Stimulated activated CD8-positive, alpha-beta memory T cell treated with anti-CD3 and anti-CD28 coated beads, Interleukin-4, amount 100 ng/mL, for 1 hour (primary cell): Measurements from ENCODE around the gene ACE.

Source experiments
- DNase-seq, 2 donors: peaks; one replicate each; pipeline ENCODE4 v3.0.0-alpha.2; 2020; ENCODE audit warnings: low read depth in 2 of 2, low spot score in 1 of 2

Gene ACE

GRCh38 chr17:63476854-63477479 is at the start of gene ACE:
ACE (plus strand) TSS chr17:63477061; CDS start chr17:63477095, 34 bp downstream.
- no peak for DNase-seq

- no peak for DNase-seq
These were observed 47.1 kb upstream of the ACE start for GRCh38 chr17:63429766-63430165.

GRCh38 chr17:63430223-63430622 is 46.6 kb upstream of the ACE start:
- DNase-seq, result no peak

GRCh38 chr17:63431618-63431938 is 45.3 kb upstream of the ACE start:
- DNase-seq, result no peak

GRCh38 chr17:63431939-63432804 is 44.7 kb upstream of the ACE start:
- no peak for DNase-seq

GRCh38 chr17:63433746-63434591 is 42.9 kb upstream of the ACE start:
- DNase-seq, result no peak

GRCh38 chr17:63434951-63435571 is 41.8 kb upstream of the ACE start:
- DNase-seq, result no peak

GRCh38 chr17:63435681-63436522 is 41.0 kb upstream of the ACE start:
- no peak for DNase-seq

- DNase-seq, result no peak
These were observed 40.2 kb upstream of the ACE start for GRCh38 chr17:63436523-63437110.

- DNase-seq, result no peak
These were observed 39.4 kb upstream of the ACE start for GRCh38 chr17:63437287-63438091.

GRCh38 chr17:63438092-63439051 is 38.5 kb upstream of the ACE start:
- DNase-seq, result no peak

GRCh38 chr17:63439687-63440086 is 37.2 kb upstream of the ACE start:
- DNase-seq, result no peak

GRCh38 chr17:63440127-63440769 is 36.6 kb upstream of the ACE start:
- no peak for DNase-seq

GRCh38 chr17:63440770-63441335 is 36.0 kb upstream of the ACE start:
- DNase-seq, result no peak

- no peak for DNase-seq
These were observed 35.2 kb upstream of the ACE start for GRCh38 chr17:63441654-63442053.

- no peak for DNase-seq
These were observed 34.8 kb upstream of the ACE start for GRCh38 chr17:63442074-63442473.

- DNase-seq, result no peak
These were observed 34.3 kb upstream of the ACE start for GRCh38 chr17:63442549-63443035.
